ENCODE results near the gene CHD5. TPM values are rescaled to one million over a fixed set of nuclear protein-coding genes. Genes with fewer than 3 reads are reported as not detected.

The CHD5 gene
- polyA plus RNA-seq, 1 donor from 2014 or later: 22.0 TPM

DNA sequence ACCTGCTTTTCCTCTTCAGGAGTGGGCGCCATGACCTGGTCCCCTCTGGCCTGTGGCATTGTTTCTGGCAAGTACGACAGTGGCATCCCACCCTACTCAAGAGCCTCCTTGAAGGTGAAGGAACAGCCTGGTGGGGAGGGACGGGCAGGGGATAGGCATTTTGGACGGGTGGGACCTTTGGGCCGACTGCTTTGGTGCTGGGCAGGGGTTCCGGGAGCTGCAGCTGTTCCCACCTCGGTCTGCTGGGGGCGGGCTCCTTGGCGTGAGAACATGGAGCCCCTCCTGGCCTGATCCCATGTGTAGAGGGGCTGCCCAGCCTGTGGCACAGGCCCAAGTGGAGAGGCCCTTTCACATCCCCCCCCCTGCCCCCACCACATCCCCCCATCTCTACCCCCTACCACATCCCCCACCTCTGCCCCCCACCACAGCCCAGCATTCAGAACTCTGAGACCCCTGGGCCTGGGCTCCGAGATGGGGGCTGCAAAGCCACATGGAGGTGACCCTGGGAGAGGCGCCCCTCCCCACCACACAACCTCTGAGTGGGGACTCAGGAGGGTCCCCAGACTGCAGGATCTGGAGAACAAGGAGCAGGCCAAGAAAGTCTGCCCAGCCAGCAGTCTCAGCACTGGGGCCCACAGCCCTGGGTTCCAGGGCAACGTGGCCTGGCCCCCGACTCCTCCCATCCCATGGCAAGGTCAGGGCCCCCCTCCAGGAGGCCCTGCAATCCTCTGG, 84.4 kb downstream of the CHD5 start:
- Histone ChIP-seq H3K9ac (ENCODE audit: low read length) (no peak overlapping the region), H3K4me2 (ENCODE audit: low read length) (no peak overlapping the region), H2AFZ (ENCODE audit: low read depth, low read length) (no peak overlapping the region), H3K9me3 (ENCODE audit: low read length) (no peaks in the 10 kb centered on the region), H3K27ac (ENCODE audit: low read length) (no peak overlapping the region), H3F3A (ENCODE audit: insufficient read depth, low read length, poor library complexity, severe bottlenecking) (no peaks in the 10 kb centered on the region), H3K36me3 (ENCODE audit: insufficient read depth, low read length) (no peaks in the 10 kb centered on the region), H3K4me3 (ENCODE audit: low read length) (no peak overlapping the region), H3K9me2 (ENCODE audit: insufficient read depth, low read length) (no peaks in the 10 kb centered on the region), H3K79me2 (replicated peaks; ENCODE audit: insufficient read depth, low read length) (no peaks in the 10 kb centered on the region), H4K20me1 (ENCODE audit: insufficient read depth) (no peaks in the 10 kb centered on the region), H3K27me3 (ENCODE audit: insufficient read depth, low read depth, low read length) (no peaks in the 10 kb centered on the region)
- TF ChIP-seq SMC3 (conservative IDR thresholded peaks at IDR 0.05; ENCODE audit: poor library complexity): no peak
- TF ChIP-seq RAD21 (conservative IDR thresholded peaks at IDR 0.05): no peak
- TF ChIP-seq EZH2 (IDR thresholded peaks at IDR 0.05; ENCODE audit: borderline replicate concordance, insufficient read depth, low read length, poor library complexity, severe bottlenecking): no peak
- TF ChIP-seq, protein P1, sequence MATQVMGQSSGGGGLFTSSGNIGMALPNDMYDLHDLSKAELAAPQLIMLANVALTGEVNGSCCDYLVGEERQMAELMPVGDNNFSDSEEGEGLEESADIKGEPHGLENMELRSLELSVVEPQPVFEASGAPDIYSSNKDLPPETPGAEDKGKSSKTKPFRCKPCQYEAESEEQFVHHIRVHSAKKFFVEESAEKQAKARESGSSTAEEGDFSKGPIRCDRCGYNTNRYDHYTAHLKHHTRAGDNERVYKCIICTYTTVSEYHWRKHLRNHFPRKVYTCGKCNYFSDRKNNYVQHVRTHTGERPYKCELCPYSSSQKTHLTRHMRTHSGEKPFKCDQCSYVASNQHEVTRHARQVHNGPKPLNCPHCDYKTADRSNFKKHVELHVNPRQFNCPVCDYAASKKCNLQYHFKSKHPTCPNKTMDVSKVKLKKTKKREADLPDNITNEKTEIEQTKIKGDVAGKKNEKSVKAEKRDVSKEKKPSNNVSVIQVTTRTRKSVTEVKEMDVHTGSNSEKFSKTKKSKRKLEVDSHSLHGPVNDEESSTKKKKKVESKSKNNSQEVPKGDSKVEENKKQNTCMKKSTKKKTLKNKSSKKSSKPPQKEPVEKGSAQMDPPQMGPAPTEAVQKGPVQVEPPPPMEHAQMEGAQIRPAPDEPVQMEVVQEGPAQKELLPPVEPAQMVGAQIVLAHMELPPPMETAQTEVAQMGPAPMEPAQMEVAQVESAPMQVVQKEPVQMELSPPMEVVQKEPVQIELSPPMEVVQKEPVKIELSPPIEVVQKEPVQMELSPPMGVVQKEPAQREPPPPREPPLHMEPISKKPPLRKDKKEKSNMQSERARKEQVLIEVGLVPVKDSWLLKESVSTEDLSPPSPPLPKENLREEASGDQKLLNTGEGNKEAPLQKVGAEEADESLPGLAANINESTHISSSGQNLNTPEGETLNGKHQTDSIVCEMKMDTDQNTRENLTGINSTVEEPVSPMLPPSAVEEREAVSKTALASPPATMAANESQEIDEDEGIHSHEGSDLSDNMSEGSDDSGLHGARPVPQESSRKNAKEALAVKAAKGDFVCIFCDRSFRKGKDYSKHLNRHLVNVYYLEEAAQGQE (IDR thresholded peaks at IDR 0.05; ENCODE audit: borderline replicate concordance): no peak
- TF ChIP-seq CTCF (IDR thresholded peaks at IDR 0.05; ENCODE audit: poor library complexity, severe bottlenecking): no peak
- TF ChIP-seq MXI1 (conservative IDR thresholded peaks at IDR 0.05; ENCODE audit: poor library complexity, severe bottlenecking): no peak
- TF ChIP-seq EP300 (conservative IDR thresholded peaks at IDR 0.05; ENCODE audit: poor library complexity, severe bottlenecking): no peak
- no peak for TF ChIP-seq POLR2AphosphoS5 (IDR thresholded peaks at IDR 0.05)
- no peak for TF ChIP-seq TAF1 (IDR thresholded peaks at IDR 0.05; ENCODE audit: low read depth)

DNA sequence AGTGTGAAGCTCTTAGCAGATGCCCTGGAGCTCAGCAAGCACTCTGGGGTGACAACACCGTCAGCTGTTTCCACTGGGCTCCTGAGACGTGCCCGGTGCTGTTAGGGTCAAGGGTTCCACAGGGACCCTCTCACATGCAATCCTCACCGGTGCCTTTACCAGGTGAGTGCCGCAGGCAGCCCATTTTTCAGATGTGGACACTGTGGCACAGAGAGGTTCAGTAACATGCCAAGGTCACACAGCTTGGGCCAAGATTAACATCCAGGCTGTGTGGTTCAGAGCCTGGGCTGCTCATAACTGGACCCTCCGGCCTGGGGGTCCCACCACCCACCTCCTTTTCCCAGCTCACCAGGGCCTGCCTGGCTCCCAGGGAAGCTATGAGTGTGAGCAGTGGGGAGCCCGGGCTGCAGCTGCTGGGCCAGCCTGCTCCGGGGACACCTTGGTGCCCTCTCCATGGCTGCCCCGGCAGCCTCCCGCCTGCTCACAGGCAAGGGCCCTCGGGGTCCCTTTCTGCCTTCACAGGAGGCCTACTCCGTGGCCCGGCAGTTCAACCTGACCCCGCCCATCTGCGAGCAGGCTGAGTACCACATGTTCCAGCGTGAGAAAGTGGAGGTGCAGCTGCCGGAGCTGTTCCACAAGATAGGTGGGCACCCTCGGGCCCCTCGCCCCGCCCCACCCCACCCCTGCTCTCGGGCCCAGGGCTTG, 85.2 kb downstream of the CHD5 start:
- Histone ChIP-seq H3K9me3 (ENCODE audit: low read length) (no peaks in the 10 kb centered on the region), H3F3A (ENCODE audit: insufficient read depth, low read length, poor library complexity, severe bottlenecking) (no peaks in the 10 kb centered on the region), H3K36me3 (ENCODE audit: insufficient read depth, low read length) (no peaks in the 10 kb centered on the region), H3K9me2 (ENCODE audit: insufficient read depth, low read length) (no peaks in the 10 kb centered on the region), H3K27ac (ENCODE audit: low read length) (no peak overlapping the region), H4K20me1 (ENCODE audit: insufficient read depth) (no peaks in the 10 kb centered on the region), H3K4me3 (ENCODE audit: low read length) (no peak overlapping the region), H3K4me2 (ENCODE audit: low read length) (no peak overlapping the region), H3K27me3 (ENCODE audit: insufficient read depth, low read depth, low read length) (no peaks in the 10 kb centered on the region), H3K79me2 (replicated peaks; ENCODE audit: insufficient read depth, low read length) (no peaks in the 10 kb centered on the region), H3K9ac (ENCODE audit: low read length) (no peak overlapping the region), H2AFZ (ENCODE audit: low read depth, low read length) (no peak overlapping the region)
- TF ChIP-seq SMC3 (conservative IDR thresholded peaks at IDR 0.05; ENCODE audit: poor library complexity) (no peak), RAD21 (conservative IDR thresholded peaks at IDR 0.05) (no peak), MXI1 (conservative IDR thresholded peaks at IDR 0.05; ENCODE audit: poor library complexity, severe bottlenecking) (no peak), EP300 (conservative IDR thresholded peaks at IDR 0.05; ENCODE audit: poor library complexity, severe bottlenecking) (no peak), TAF1 (IDR thresholded peaks at IDR 0.05; ENCODE audit: low read depth) (no peak), POLR2AphosphoS5 (IDR thresholded peaks at IDR 0.05) (no peak), EZH2 (IDR thresholded peaks at IDR 0.05; ENCODE audit: borderline replicate concordance, insufficient read depth, low read length, poor library complexity, severe bottlenecking) (no peak), CTCF (IDR thresholded peaks at IDR 0.05; ENCODE audit: poor library complexity, severe bottlenecking) (no peak)
- TF ChIP-seq, protein P1 (IDR thresholded peaks at IDR 0.05; ENCODE audit: borderline replicate concordance): no peak

Data from neural cell (in vitro differentiated cells).